Fibroblast of lung (primary cell): ENCODE data around the gene ISL1.

Experiments used
- CTCF ChIP-seq, 2 donors: IDR thresholded peaks in 1 of 2; conservative IDR thresholded peaks in 1 of 2; 1 replicate in 1 of 2; 2 replicates in 1 of 2; pipeline ENCODE4 v1.5.1; 2011 to 2012; ENCODE audit warnings: low read length in 2 of 2, control low read depth in 1 of 2, inconsistent platforms in 1 of 2, low read depth in 1 of 2, mild to moderate bottlenecking in 1 of 2
- EZH2 ChIP-seq: IDR thresholded peaks from 2 replicates; pipeline ENCODE4 v1.5.1; 2012; ENCODE audit warnings: low read length, control low read depth, mild to moderate bottlenecking; ENCODE audit errors: missing control alignments

GRCh38 chr5:51382521-51383130 lies 622 bp upstream of the ISL1 start:
- TF ChIP-seq CTCF (conservative IDR thresholded peaks at IDR 0.05 in 1 of 2, IDR thresholded peaks at IDR 0.05 in 1 of 2; ENCODE audit: low read depth in 1 of 2, low read length in 2 of 2): no peak
- no peak for TF ChIP-seq EZH2
